Esophagus mucosa (tissue), 1 donor: ENCODE data around the gene RGP1. TPM values are rescaled to one million over a fixed set of nuclear protein-coding genes. Genes with fewer than 3 reads are reported as not detected.

Experiments
- ATAC-seq: fragments of 200-7000 bp; cut with Tn5 transposase; one replicate; pipeline ENCODE4 v1.9.1; 2020
- total RNA-seq: library from RNA; stranded (reverse); gene quantifications from one replicate; pipeline ENCODE4 v1.2.4, GENCODE V29; 2023
- donor health status: DM: yes; HTN: yes; CAD: no.

RGP1 gene
- total RNA-seq, 1 donor from 2014 or later, result 17.4 TPM

DNA sequence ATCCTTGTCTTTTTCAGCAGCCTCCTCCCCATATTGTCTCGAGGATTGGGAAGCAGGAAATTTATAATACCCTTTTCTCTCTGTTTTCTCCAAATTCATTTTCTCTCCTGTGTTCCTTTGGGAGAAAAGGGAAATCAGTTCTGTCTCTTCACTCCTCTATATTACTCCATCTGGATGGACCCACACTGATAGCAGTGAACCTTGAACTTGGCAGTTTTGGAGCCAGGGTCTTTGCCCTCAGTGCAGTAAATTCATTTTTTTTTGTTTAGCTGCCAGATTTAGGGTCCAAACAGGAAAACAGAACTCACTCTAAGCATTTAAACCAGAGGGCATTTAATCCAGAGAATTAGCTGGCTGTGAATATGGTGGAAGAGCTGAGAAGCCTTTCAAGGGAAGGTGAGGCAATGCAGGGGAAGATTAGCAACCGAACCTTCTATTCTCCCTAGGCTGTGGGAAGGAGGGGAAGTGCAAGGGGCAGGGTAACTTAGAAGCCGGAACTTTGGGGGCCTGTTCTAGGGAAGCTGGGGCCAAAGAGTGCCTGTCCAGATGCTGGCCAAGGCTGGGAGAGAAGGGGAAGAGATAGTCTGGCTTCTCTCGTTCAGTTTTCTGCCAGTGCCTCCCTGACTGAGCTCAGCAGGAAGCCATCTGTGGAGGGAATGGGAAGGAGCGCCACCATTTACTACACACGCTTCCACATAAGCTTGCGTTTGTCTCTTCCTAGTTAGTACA is 26.0 kb downstream of the RGP1 start:
- ATAC-seq, result no peak

DNA sequence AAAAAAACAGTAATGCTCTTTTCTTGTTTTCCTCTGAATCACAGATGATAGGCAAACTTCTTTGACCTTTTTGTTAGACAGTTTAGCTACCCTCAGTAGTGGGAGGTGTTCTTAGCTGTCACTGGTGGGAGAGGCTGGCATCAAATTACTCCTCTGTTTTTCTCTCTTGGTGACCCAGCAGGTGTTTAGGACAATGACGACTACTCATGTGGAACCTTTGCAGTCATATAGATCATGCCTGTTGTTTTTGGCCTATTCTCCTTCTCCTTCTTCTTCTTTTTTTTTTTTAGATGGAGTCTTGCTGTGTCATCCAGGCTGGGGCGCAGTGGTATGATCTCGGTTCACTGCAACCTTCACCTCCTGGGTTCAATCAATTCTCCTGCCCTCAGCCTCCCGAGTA is 26.9 kb downstream of the RGP1 start:
- no peak for ATAC-seq

GRCh38 chr9:35778496-35778895 is 29.4 kb downstream of the RGP1 start:
- ATAC-seq, result no peak

DNA sequence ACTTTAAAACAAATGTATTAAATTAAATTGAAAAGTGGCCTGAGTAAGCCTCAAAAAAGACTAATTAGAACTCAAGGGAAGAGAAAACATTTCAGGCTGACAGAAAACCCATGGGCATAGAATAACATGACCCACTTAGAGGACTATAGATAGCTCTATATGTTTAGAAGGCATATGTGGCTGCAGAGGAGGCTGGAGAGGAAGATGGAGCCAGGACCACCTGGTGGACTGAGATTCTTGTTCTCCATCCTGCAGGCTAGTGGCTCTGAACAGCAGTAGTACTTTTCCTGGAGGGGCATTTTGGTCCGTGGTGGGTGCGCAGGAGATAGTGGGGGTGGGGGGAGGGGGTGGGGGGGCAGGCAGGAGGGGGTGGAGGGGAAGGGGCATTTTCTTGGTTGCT is 32.0 kb downstream of the RGP1 start:
- ATAC-seq, result no peak

DNA sequence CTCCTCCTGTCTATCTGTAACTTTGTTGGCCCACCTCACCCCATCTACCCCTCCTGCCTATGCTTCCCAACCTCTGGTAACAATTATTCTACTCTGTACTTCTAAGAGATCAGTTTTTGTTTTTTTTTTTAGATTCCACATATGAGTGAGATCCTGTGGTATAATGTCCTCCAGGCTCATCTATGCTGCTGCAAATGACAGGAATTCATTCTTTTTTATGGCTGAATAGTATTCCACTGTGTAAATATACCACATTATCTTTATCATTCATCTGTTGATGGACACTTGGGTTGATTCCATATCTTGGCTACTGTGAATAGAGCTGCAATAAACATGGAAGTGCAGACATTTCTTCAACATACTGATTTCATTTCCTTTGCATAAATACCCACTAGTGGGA is 34.3 kb downstream of the RGP1 start:
- ATAC-seq, result no peak

- no peak for ATAC-seq
Observed at GRCh38 chr9:35789541-35789940, 40.5 kb downstream of the RGP1 start.

DNA sequence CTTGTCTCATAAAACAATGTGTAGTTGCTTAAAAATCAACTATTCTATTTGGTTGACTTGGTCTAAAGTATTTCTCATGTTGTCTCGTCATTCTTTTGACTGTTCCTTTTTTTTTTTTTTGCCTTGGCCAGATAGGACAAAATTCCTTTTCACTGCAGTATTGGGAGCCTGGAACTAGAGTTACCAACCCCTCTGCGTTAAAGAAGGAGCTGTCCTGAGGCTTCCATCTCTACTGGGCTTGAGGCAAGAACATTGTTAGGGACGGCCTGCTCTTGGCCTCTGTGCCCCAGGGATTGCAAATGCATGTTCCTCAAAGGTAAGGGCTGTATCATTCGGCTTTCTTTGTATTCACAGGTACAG is 40.9 kb downstream of the RGP1 start:
- no peak for ATAC-seq

DNA sequence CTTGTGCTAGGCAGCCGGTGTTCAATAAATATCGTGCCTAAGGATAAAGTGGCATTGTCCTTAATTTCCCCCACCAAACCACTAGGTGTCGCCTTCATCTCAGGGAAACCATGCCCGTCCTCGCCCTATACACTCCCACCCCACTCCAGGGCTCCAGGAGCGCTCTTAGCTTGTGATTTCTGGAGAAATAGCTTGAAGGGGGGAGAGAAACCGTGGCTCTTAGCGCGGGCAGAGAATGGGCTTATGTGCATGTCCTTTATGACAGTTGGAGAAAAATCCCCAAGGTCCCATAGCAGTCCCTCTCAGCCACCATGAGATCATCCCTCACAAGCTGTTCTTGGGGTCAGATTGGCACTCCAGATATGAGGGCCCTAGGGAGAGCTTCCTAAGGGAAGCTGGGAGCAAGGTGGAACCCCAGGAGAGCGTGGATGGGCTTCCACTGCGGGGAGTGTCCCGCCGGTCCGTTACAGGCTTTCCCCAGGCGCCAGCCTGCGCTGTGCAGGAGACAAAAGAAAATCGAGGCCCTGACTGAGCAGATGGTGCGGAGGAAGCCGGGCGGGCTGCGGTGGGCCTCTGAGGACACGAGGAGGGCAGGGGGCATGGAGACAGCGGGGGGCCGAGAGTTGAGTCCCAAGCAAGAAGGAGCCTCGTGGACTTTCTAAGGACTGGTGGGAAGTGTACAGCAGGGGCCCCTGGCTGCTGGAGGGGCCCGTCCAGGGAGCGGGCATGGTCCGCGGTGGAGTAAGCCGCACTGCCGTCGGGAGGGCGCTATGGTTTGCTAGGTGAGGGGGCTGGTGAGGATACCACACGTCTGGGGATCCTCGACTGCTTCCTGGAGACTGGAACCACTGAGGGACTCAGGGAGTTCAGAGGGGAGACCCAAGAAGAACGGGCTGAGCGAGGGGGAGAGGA is 41.6 kb downstream of the RGP1 start:
- ATAC-seq, result peak; percentile 81

DNA sequence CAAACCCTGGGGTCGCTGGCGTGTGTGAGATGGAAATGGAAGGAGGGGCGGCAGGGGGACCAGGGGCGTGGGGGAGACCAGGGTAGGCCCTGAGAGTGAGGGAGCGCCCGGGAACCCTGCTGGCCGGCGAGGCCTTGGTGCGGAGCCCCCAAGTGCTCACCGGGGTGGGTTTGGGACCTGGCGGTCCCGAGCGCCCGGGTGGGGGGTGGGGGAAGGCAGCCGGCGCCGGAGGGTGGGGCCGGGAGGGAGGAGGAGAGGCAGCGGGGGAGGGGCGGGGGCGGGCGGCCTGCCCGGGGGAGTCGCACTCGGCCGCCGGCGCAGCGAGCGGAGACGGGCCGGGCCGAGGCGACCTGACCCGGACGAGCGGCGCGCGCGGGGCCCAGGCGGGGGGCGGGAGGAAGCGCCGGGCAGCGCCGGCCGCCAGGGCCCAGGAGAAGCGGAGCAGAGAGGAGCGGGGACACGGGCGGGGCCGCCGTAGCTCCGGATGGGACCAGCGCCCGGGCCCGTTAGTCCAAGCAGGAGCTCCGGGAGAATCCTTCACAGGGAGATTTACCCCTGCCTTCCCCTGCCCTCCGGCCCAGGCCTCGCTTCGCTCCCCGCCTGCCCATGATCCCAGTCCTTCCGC is 42.3 kb downstream of the RGP1 start, which contains the start of gene NPR2:
NPR2 (plus strand) TSS at position 295 of the 625 bp plus-strand sequence. CDS start 818 bp downstream, outside the sequence.
- no peak for ATAC-seq

DNA sequence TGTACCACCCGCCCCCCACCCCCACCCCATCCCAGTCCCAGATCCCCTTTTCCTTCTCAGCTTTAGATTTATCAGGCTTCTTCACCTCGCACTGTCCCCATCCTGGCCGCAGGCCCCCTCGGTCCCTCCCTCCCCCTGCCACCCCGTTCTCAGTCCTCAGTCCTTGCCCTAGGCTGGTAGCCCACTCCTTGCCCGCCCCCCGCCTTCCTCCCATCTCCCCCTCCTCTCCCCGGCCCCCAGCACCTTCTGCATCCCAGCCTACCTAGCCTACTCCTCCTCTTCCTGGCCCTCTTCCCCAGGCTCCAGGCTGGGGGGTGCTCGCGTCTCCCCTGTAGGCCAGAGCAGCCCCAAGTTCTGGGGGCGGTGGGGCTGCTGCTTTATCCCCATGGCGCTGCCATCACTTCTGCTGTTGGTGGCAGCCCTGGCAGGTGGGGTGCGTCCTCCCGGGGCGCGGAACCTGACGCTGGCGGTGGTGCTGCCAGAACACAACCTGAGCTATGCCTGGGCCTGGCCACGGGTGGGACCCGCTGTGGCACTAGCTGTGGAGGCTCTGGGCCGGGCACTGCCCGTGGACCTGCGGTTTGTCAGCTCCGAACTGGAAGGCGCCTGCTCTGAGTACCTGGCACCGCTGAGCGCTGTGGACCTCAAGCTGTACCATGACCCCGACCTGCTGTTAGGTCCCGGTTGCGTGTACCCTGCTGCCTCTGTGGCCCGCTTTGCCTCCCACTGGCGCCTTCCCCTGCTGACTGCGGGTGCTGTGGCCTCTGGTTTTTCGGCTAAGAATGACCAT is 43.1 kb downstream of the RGP1 start:
- no peak for ATAC-seq

GRCh38 chr9:35792826-35793225 is 43.7 kb downstream of the RGP1 start:
- ATAC-seq, result no peak

GRCh38 chr9:35793461-35793860 is 44.4 kb downstream of the RGP1 start:
- no peak for ATAC-seq

GRCh38 chr9:35795695-35796094 is 46.6 kb downstream of the RGP1 start:
- ATAC-seq, result no peak

DNA sequence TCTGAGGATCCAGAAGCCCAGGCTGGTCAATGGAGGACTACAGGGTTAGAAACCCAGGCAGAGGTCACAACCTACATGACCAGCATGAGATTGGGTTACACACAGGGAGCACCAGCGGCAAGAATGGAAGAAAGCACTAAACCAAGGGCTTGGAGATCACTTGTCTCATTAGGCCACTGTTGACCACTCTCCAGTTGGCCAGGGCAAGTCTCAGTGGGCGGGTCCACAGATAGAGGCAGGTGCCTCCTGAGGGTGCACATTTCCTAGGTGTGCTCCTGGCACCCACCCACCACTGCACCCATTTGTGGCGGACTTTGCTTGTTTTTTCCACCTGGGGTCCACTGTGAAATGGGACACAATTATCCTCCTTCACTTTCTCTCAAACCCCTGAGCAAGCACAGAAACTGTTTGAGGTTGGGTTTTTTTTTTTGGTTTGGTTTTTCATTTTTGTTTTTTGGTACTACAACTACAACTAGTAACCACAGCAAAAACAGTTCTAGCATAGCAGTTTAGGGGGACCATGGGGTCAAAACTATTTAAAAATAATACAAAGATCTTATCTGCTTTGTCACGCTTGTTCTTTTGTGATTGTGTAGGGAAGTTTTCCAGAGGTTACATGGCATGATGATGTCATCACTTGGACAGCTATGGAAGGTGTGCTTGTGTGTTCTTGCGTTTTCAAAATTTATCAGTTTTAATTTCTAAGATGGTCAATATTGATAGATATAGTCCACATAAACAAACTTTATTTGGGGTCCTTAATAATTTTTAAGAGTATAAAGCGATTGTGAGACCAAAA is 48.4 kb downstream of the RGP1 start:
- no peak for ATAC-seq

DNA sequence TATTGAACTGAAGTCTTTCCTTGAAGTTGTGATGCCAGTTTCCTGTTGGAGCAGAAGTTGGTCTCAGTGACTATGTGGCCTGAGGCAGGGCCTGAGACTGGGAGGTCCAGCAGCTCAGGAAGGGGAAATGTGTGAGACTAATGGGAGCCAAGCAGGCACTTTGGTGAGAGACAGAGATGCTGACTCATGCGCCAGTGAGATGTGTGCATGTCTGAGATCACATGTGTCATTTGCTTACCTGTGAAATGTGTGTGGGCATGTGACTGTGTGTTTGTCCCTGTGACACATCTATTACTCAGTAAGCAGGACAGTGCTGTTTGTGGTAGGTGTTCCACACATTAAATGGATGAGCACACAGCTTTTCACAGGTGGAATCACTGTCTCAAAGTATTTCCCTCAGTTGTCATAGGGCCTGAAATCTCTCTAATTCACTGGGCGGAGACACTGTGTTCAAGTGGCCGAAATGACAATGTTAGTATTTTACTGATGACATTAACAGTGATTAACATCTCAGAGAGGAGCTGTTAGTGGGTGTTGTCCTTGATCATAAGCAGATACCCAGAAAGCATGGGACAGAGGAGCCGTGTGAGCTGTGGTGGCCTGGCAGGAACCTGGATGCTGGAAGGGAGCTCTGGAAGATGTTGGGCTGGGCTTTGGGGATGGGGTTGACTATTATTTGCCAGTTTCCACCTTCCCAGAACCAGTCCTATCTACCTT is 49.7 kb downstream of the RGP1 start:
- ATAC-seq, result peak; percentile 97

DNA sequence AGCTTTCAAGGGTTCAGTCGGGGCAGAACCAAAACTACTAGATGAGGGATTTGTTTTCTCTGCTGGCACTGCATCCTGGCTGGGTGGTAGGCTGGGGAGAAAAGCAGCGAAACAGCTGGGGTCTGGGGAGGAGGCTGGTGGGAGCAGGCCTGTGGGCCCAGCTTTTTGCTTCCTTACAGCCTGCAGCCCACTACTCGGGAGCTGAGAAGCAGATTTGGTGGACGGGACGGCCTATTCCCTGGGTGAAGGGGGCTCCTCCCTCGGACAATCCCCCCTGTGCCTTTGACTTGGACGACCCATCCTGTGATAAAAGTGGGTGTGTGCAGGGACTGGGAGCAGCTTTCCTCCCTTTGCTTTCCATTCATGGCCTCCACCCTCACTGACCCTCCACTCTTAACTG is 51.4 kb downstream of the RGP1 start:
- no peak for ATAC-seq

DNA sequence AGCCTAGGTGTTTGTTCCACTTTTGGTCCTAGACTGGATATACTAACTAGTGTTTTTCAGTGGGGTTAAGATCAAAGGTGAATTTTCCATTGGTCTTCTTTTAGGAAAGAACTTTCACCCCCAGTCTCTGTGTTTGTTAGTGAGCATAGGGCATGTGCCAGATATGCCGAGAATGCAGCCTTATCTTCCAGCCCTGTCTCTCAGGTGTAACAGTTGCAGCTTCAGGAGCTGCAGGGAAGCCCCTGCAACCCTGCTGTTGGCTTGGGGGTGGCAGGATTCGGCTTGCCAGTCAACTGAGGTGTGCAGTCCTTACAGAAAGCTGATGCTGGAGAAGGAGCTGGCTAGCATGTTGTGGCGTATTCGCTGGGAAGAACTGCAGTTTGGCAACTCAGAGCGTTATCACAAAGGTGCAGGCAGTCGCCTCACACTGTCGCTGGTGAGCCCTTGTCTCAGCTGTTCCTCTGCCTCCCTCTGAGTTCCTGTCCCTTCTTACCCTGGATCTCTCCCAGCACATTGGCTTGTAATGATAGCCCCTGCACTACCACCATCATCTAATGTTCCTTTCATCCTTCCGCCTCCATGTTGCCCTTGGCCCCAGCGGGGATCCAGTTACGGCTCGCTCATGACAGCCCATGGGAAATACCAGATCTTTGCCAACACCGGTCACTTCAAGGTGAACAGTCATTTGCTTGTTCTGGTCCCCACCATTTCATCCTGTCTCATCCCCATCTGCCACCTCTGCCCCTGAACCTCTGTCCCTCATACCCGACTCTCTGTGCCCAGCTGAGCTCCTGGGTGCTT is 52.4 kb downstream of the RGP1 start:
- ATAC-seq, result no peak

GRCh38 chr9:35806101-35806500 is 57.0 kb downstream of the RGP1 start:
- ATAC-seq, result no peak
